Measurements from ENCODE around the gene C8G. TPM values are rescaled to one million over a fixed set of nuclear protein-coding genes. Genes with fewer than 3 reads are reported as not detected.

The C8G gene
- total RNA-seq, 1 experiment from 2014 or later = not detected

GRCh38 chr9:136968333-136969127 is 23.5 kb downstream of the C8G start:
- DNase-seq (ENCODE audit: low spot score) = no peak

- DNase-seq (ENCODE audit: low spot score) = no peak
These were observed 24.1 kb downstream of the C8G start for GRCh38 chr9:136969150-136969549.

- DNase-seq (ENCODE audit: low spot score) = no peak
These were observed 24.7 kb downstream of the C8G start for GRCh38 chr9:136969774-136970173.

GRCh38 chr9:136970361-136970760 is 25.3 kb downstream of the C8G start:
- DNase-seq (ENCODE audit: low spot score) = no peak

- DNase-seq (ENCODE audit: low spot score) = no peak
These were observed 26.7 kb downstream of the C8G start for GRCh38 chr9:136971746-136972145.

- no peak for DNase-seq (ENCODE audit: low spot score)
These were observed 27.3 kb downstream of the C8G start for GRCh38 chr9:136972335-136972734.

GRCh38 chr9:136972743-136973142 is 27.7 kb downstream of the C8G start:
- no peak for DNase-seq (ENCODE audit: low spot score)

- no peak for DNase-seq (ENCODE audit: low spot score)
These were observed 28.9 kb downstream of the C8G start for GRCh38 chr9:136973618-136974617.

GRCh38 chr9:136974817-136975535 is 29.9 kb downstream of the C8G start:
- no peak for DNase-seq (ENCODE audit: low spot score)

- DNase-seq (ENCODE audit: low spot score) = peak; percentile 55
These were observed 30.6 kb downstream of the C8G start for GRCh38 chr9:136975644-136976043.

- DNase-seq (ENCODE audit: low spot score) = no peak
These were observed 32.2 kb downstream of the C8G start, which contains the start of gene PTGDS for GRCh38 chr9:136977223-136977622. Gene PTGDS (plus strand): TSS chr9:136977504. CDS start chr9:136977579, 75 bp downstream.

- DNase-seq (ENCODE audit: low spot score) = no peak
These were observed 32.6 kb downstream of the C8G start for GRCh38 chr9:136977649-136978072.

- no peak for DNase-seq (ENCODE audit: low spot score)
These were observed 33.2 kb downstream of the C8G start for GRCh38 chr9:136978073-136978864.

GRCh38 chr9:136978865-136979544 is 34.0 kb downstream of the C8G start:
- DNase-seq (ENCODE audit: low spot score) = no peak

- no peak for DNase-seq (ENCODE audit: low spot score)
These were observed 34.9 kb downstream of the C8G start for GRCh38 chr9:136979769-136980587.

- DNase-seq (ENCODE audit: low spot score) = no peak
These were observed 35.8 kb downstream of the C8G start for GRCh38 chr9:136980669-136981478.

- no peak for DNase-seq (ENCODE audit: low spot score)
These were observed 36.7 kb downstream of the C8G start for GRCh38 chr9:136981588-136982231.
